Measurements from ENCODE around the gene NEDD4L.

DNA sequence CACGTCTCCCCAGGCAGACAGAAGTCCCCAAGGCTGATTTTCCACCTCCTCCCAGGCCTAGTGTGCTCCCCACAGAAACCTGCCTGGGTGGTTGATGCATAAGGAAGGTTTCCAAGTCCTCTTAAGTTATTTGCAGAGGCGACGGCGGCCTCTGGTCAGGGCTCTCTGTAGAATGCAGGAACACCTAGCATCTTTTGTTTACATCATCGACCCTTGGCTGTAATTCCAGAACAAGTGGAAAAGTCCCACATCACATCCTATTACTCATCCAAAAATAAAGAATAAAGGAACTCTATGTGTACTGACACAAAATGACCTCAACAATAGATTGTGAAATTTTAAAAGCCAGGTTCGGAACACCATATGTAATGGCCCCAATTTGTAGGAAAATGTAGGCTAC lies 373.7 kb downstream of the NEDD4L start:
- no peak for TF ChIP-seq CTCF (IDR thresholded peaks at IDR 0.05)
- no peak for TF ChIP-seq EZH2 (IDR thresholded peaks at IDR 0.05; ENCODE audit: borderline replicate concordance, insufficient read depth, low read depth, low read length, poor library complexity, severe bottlenecking)

Data from B cell (primary cell).